ENCODE results near the gene SDK1. TPM values are rescaled to one million over a fixed set of nuclear protein-coding genes. Genes with fewer than 3 reads are reported as not detected.

SDK1 gene
- total and polyA plus RNA-seq, 11 donors, result 2.2 to 5.8 (median 3.4) TPM

- intact Hi-C loops (cut with DNase I), result no loop called here
- TF ChIP-seq POLR2A (IDR thresholded peaks at IDR 0.05), result no peak
- no peak for TF ChIP-seq CTCF (IDR thresholded peaks at IDR 0.05)
- Histone ChIP-seq H3K4me1 (peaks cover 0 to 9% (median 0%) of the 10 kb centered on the region in 12 donors), H3K36me3 (no peaks in the 10 kb centered on the region), H3K27me3 (no peaks in the 10 kb centered on the region), H3K4me3 (no peak overlapping the region), H3K27ac (peak overlapping the region in 1 of 12 donors; percentile 31), H3K9me3 (no peaks in the 10 kb centered on the region)
- 90 to 94% (median 91%) methylated on average over 4 of the region's 4 CpGs for WGBS, 4 donors
- ATAC-seq (no peak), DNase-seq (peak in 1 of 5 donors; percentile 6)
Observed at GRCh38 chr7:4184653-4185052, 883.6 kb downstream of the SDK1 start.

DNA sequence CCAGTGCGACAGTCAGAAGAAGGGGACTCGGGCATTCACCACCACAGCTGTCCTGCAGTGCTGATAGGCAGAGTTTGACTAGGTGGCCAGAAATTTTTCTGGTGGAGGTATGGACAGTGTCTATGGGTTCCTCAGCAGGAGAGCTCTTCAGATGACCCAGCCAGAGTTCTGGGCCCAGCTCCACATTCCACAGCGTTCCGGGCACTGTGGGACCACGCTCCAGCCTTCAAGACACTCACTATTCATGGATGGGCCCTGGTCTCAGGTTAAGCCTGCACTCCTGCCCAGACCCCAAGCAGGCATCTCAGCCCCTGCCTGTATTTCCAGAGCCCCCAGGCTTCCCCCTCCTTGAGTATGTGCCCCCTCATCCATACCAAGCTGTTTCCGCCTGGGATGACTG is 884.1 kb downstream of the SDK1 start:
- peaks cover 0 to 9% (median 0%) of the 10 kb centered on the region in 12 donors for H3K4me1 ChIP-seq
- intact Hi-C loops (cut with DNase I), result no loop called here
- no peak overlapping the region for H3K27ac ChIP-seq
- H3K4me3 ChIP-seq, result no peak overlapping the region
- no peaks in the 10 kb centered on the region for H3K36me3 ChIP-seq
- WGBS, 4 donors, result 92 to 96% (median 93%) methylated on average over 5 to 6 of the region's 6 CpGs
- H3K9me3 ChIP-seq, result no peaks in the 10 kb centered on the region
- DNase-seq, result peak in 2 of 5 donors; percentile 14 to 27
- no peak for TF ChIP-seq POLR2A (IDR thresholded peaks at IDR 0.05)
- no peak for TF ChIP-seq CTCF (IDR thresholded peaks at IDR 0.05)
- no peaks in the 10 kb centered on the region for H3K27me3 ChIP-seq
- no peak for ATAC-seq

DNA sequence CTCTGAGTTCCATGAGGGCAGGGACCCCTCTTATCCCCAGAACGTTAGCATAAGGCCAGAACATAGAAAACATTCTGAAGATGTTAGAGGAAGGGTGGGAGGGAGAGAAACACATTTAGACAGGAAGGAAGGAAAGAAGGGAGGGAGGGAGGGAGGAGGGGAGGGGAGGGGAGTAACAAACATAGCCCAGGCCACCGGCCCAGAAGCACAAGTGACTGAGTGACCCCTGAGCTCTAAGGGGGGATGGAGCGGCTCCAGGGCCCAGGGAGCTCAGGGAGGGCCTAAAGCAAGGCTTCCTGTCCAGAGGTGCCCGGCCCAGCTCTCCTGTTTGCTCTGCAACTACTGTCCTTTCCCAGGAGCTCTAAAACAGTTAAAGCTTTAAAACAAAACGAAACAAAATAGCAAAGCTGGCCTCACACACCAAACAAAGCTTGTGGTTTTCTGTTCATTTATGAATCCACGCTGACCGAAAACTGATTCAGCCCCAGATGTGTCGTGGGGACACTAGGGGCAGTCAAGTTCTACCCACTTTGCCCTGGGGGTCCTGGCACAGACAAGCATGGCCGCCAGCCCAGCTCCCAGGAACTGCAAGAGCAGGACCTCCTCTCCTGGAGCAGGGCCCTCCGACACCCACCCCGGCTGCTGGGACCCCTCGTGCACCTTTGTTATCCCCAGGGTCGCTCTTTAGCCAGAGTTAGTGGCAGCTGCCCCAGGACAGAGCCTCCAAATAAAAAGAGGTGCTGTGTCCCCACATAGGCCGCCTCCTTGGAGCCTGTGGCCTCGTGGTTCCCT is 884.9 kb downstream of the SDK1 start:
- peak overlapping the region in 1 of 12 donors; percentile 25 for H3K27ac ChIP-seq
- WGBS, 4 donors, result 69 to 78% (median 72%) methylated on average over 13 to 15 of the region's 15 CpGs
- no peaks in the 10 kb centered on the region for H3K27me3 ChIP-seq
- ATAC-seq (no peak), DNase-seq (peak in 1 of 5 donors; percentile 17)
- peaks cover 0 to 9% (median 0%) of the 10 kb centered on the region in 12 donors for H3K4me1 ChIP-seq
- no peaks in the 10 kb centered on the region for H3K36me3 ChIP-seq
- H3K9me3 ChIP-seq, result no peaks in the 10 kb centered on the region
- TF ChIP-seq CTCF (IDR thresholded peaks at IDR 0.05), result no peak
- no peak for TF ChIP-seq POLR2A (IDR thresholded peaks at IDR 0.05)
- no peak overlapping the region for H3K4me3 ChIP-seq
- intact Hi-C loops (cut with DNase I), result no loop called here

GRCh38 chr7:4186513-4186780 is 885.4 kb downstream of the SDK1 start:
- no peaks in the 10 kb centered on the region for H3K27me3 ChIP-seq
- H3K36me3 ChIP-seq, result no peaks in the 10 kb centered on the region
- TF ChIP-seq CTCF (IDR thresholded peaks at IDR 0.05), result no peak
- DNase-seq (no peak), ATAC-seq (no peak)
- no peak overlapping the region for H3K4me3 ChIP-seq
- no peaks in the 10 kb centered on the region for H3K9me3 ChIP-seq
- intact Hi-C loops (cut with DNase I), result no loop called here
- H3K27ac ChIP-seq, result no peak overlapping the region
- 95 to 98% (median 97%) methylated on average over 8 to 9 of the region's 9 CpGs for WGBS, 4 donors
- H3K4me1 ChIP-seq, result peaks cover 0 to 9% (median 0%) of the 10 kb centered on the region in 12 donors
